Liver (tissue), 9 donors: ENCODE results near the gene TNPO3. TPM values are rescaled to one million over a fixed set of nuclear protein-coding genes. Genes with fewer than 3 reads are reported as not detected.

ENCODE experiments used
- DNase-seq: peaks from one replicate; pipeline ENCODE4 v3.0.0-alpha.2; 2017; ENCODE audit warnings: low spot score
- H3K27ac ChIP-seq, 2 donors: one replicate each; pipeline ENCODE4 v1.7.0; 2013; ENCODE audit warnings: inconsistent platforms in 2 of 2, low read length in 2 of 2, control low read depth in 1 of 2, low read depth in 1 of 2, mild to moderate bottlenecking in 1 of 2
- H3K27me3 ChIP-seq, 4 donors: one replicate each; pipeline versions ENCODE4 v1.6.1 to v1.7.0; 2013; ENCODE audit warnings: low read length in 3 of 4, inconsistent platforms in 1 of 4, mild to moderate bottlenecking in 1 of 4, moderate library complexity in 1 of 4; ENCODE audit not compliant: control insufficient read depth in 4 of 4, insufficient read depth in 4 of 4
- H3K36me3 ChIP-seq, 4 donors: one replicate each; pipeline versions ENCODE4 v1.6.1 to v1.7.0; 2013; ENCODE audit warnings: low read length in 3 of 4, mild to moderate bottlenecking in 3 of 4, low read depth in 1 of 4, moderate library complexity in 1 of 4; ENCODE audit not compliant: control insufficient read depth in 4 of 4, insufficient read depth in 3 of 4
- H3K4me1 ChIP-seq, 4 donors: one replicate each; pipeline versions ENCODE4 v1.6.1 to v1.7.0; 2013; ENCODE audit warnings: low read length in 3 of 4, mild to moderate bottlenecking in 3 of 4, moderate library complexity in 1 of 4; ENCODE audit not compliant: control insufficient read depth in 4 of 4, insufficient read depth in 4 of 4
- H3K4me3 ChIP-seq, 3 donors: one replicate each; pipeline versions ENCODE4 v1.6.1 to v1.7.0; 2013; ENCODE audit warnings: low read length in 3 of 3, control low read depth in 1 of 3, low read depth in 1 of 3, mild to moderate bottlenecking in 1 of 3
- H3K9ac ChIP-seq, 2 donors: one replicate each; pipeline ENCODE4 v1.7.0; 2013; ENCODE audit warnings: low read length in 2 of 2, mild to moderate bottlenecking in 2 of 2, moderate library complexity in 2 of 2, control low read depth in 1 of 2, low read depth in 1 of 2
- H3K9me3 ChIP-seq, 4 donors: one replicate each; pipeline versions ENCODE4 v1.6.1 to v1.7.0; 2013; ENCODE audit warnings: low read length in 3 of 4; ENCODE audit not compliant: control insufficient read depth in 4 of 4
- ATF3 ChIP-seq: IDR thresholded peaks from 2 replicates; pipeline ENCODE4 v1.6.1; 2016; ENCODE audit warnings: antibody characterized with exemption
- CTCF ChIP-seq: fragments of 150-350 bp; IDR thresholded peaks from 2 replicates; pipeline ENCODE4 v1.5.1; 2017; ENCODE audit warnings: improper control_type of control experiment, low read depth, low read length; ENCODE audit not compliant: missing input control
- EGR1 ChIP-seq, 2 donors: IDR thresholded peaks; 2 replicates each; pipeline ENCODE4 v1.6.1; 2016 to 2018; ENCODE audit warnings: antibody characterized with exemption in 2 of 2, low read depth in 2 of 2
- FOXA1 ChIP-seq: IDR thresholded peaks from 2 replicates; pipeline ENCODE4 v1.6.1; 2016; ENCODE audit warnings: antibody characterized with exemption
- GABPA ChIP-seq, 2 donors: IDR thresholded peaks in 1 of 2; conservative IDR thresholded peaks in 1 of 2; 2 replicates each; pipeline ENCODE4 v1.6.1; 2016; ENCODE audit warnings: antibody characterized with exemption in 2 of 2, mild to moderate bottlenecking in 1 of 2, moderate library complexity in 1 of 2
- HNF4A ChIP-seq, 2 donors: conservative IDR thresholded peaks; 2 replicates each; pipeline ENCODE4 v1.6.1; 2016; ENCODE audit warnings: antibody characterized with exemption in 2 of 2, mild to moderate bottlenecking in 2 of 2
- HNF4G ChIP-seq: IDR thresholded peaks from 2 replicates; pipeline ENCODE4 v1.6.1; 2016; ENCODE audit warnings: antibody characterized with exemption
- JUND ChIP-seq, 2 donors: IDR thresholded peaks; 2 replicates each; pipeline ENCODE4 v1.6.1; 2016; ENCODE audit warnings: antibody characterized with exemption in 2 of 2
- RAD21 ChIP-seq, 2 donors: IDR thresholded peaks; 2 replicates each; pipeline ENCODE4 v1.6.1; 2016; ENCODE audit warnings: antibody characterized with exemption in 2 of 2, mild to moderate bottlenecking in 2 of 2
- SP1 ChIP-seq: IDR thresholded peaks from 2 replicates; pipeline ENCODE4 v1.6.1; 2018; ENCODE audit warnings: antibody characterized with exemption, mild to moderate bottlenecking
- TAF1 ChIP-seq: conservative IDR thresholded peaks from 2 replicates; pipeline ENCODE4 v1.6.1; 2016; ENCODE audit warnings: antibody characterized with exemption, mild to moderate bottlenecking
- YY1 ChIP-seq: IDR thresholded peaks from 2 replicates; pipeline ENCODE4 v1.6.1; 2016; ENCODE audit warnings: antibody characterized with exemption, mild to moderate bottlenecking
- WGBS: extraction: QIAGEN DNeasy Blood & Tissue Kit; methylation state at CpG from one replicate; pipeline ENCODE4 v1.1.7; 2013; 5-methylcytosine and 5-hydroxymethylcytosine counted together
- polyA plus RNA-seq, 2 donors: library from polyadenylated mRNA; stranded (reverse) in 1 of 2; unstranded in 1 of 2; fragments of 200-250 nt in 1 of 2; fragments of >200 nt in 1 of 2; fragmentation: Nextera tagmentation in 1 of 2; extraction: Ambion mirVana in 1 of 2; gene quantifications; one replicate each; pipeline versions ENCODE4 v1.2.1 to v1.2.3, GENCODE V29; 2013 to 2015
- total RNA-seq, 2 donors: library from RNA; depleted of rRNA; stranded (reverse); fragments of >200 nt; gene quantifications; one replicate each; pipeline ENCODE4 v1.2.3, GENCODE V29; 2014
- TF ChIP-seq, protein P1 (sequence below): IDR thresholded peaks from 2 replicates; pipeline ENCODE4 v1.6.1; 2016; ENCODE audit warnings: antibody characterized with exemption, mild to moderate bottlenecking
- TF ChIP-seq, protein P2 (sequence below): IDR thresholded peaks from 2 replicates; pipeline ENCODE4 v1.6.1; 2016; ENCODE audit warnings: antibody characterized with exemption
- TF ChIP-seq, protein P3 (sequence below): IDR thresholded peaks from 2 replicates; pipeline ENCODE4 v1.6.1; 2016; ENCODE audit warnings: antibody characterized with exemption
- donor health status: healthy.
- donor health status: healthy.
- donor health status: healthy.
- donor health status: healthy.
- donor health status: healthy.

Gene TNPO3
- total and polyA plus RNA-seq, 4 donors: 9.2 to 38.9 (median 20.0) TPM

GRCh38 chr7:128937271-128937646 lies 117.7 kb downstream of the TNPO3 start:
- no peaks in the 10 kb centered on the region for H3K36me3 ChIP-seq
- TF ChIP-seq YY1 (no peak), JUND (IDR thresholded peaks at IDR 0.05) (no peak), EGR1 (IDR thresholded peaks at IDR 0.05; ENCODE audit: low read depth in 2 of 2) (no peak), TAF1 (no peak), GABPA (IDR thresholded peaks at IDR 0.05 in 1 of 2, conservative IDR thresholded peaks at IDR 0.05 in 1 of 2) (no peak), CTCF (no peak), ATF3 (no peak), RAD21 (IDR thresholded peaks at IDR 0.05) (no peak), SP1 (no peak), FOXA1 (no peak), HNF4G (no peak), HNF4A (conservative IDR thresholded peaks at IDR 0.05) (no peak)
- TF ChIP-seq, protein P1, sequence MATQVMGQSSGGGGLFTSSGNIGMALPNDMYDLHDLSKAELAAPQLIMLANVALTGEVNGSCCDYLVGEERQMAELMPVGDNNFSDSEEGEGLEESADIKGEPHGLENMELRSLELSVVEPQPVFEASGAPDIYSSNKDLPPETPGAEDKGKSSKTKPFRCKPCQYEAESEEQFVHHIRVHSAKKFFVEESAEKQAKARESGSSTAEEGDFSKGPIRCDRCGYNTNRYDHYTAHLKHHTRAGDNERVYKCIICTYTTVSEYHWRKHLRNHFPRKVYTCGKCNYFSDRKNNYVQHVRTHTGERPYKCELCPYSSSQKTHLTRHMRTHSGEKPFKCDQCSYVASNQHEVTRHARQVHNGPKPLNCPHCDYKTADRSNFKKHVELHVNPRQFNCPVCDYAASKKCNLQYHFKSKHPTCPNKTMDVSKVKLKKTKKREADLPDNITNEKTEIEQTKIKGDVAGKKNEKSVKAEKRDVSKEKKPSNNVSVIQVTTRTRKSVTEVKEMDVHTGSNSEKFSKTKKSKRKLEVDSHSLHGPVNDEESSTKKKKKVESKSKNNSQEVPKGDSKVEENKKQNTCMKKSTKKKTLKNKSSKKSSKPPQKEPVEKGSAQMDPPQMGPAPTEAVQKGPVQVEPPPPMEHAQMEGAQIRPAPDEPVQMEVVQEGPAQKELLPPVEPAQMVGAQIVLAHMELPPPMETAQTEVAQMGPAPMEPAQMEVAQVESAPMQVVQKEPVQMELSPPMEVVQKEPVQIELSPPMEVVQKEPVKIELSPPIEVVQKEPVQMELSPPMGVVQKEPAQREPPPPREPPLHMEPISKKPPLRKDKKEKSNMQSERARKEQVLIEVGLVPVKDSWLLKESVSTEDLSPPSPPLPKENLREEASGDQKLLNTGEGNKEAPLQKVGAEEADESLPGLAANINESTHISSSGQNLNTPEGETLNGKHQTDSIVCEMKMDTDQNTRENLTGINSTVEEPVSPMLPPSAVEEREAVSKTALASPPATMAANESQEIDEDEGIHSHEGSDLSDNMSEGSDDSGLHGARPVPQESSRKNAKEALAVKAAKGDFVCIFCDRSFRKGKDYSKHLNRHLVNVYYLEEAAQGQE: no peak
- TF ChIP-seq, protein P2, sequence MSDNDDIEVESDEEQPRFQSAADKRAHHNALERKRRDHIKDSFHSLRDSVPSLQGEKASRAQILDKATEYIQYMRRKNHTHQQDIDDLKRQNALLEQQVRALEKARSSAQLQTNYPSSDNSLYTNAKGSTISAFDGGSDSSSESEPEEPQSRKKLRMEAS: no peak
- TF ChIP-seq, protein P3, sequence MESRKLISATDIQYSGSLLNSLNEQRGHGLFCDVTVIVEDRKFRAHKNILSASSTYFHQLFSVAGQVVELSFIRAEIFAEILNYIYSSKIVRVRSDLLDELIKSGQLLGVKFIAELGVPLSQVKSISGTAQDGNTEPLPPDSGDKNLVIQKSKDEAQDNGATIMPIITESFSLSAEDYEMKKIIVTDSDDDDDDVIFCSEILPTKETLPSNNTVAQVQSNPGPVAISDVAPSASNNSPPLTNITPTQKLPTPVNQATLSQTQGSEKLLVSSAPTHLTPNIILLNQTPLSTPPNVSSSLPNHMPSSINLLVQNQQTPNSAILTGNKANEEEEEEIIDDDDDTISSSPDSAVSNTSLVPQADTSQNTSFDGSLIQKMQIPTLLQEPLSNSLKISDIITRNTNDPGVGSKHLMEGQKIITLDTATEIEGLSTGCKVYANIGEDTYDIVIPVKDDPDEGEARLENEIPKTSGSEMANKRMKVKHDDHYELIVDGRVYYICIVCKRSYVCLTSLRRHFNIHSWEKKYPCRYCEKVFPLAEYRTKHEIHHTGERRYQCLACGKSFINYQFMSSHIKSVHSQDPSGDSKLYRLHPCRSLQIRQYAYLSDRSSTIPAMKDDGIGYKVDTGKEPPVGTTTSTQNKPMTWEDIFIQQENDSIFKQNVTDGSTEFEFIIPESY: no peak
- peaks cover 8 to 44% (median 24%) of the 10 kb centered on the region in 4 donors for H3K4me1 ChIP-seq
- peak overlapping the region in 1 of 2 donors; percentile 57 for H3K9ac ChIP-seq
- peak overlapping the region in 1 of 2 donors; percentile 28 for H3K27ac ChIP-seq
- 84% methylated on average over 17 of the region's 17 CpGs for WGBS
- H3K4me3 ChIP-seq: peak overlapping the region in 2 of 3 donors; percentile 51 to 80
- no peak for DNase-seq
- H3K9me3 ChIP-seq: no peaks in the 10 kb centered on the region
- H3K27me3 ChIP-seq: no peaks in the 10 kb centered on the region

GRCh38 chr7:128936798-128937197 lies 118.1 kb downstream of the TNPO3 start:
- DNase-seq: no peak
- Histone ChIP-seq H3K36me3 (no peaks in the 10 kb centered on the region), H3K27me3 (no peaks in the 10 kb centered on the region), H3K4me1 (peaks cover 8 to 44% (median 24%) of the 10 kb centered on the region in 4 donors), H3K9me3 (no peaks in the 10 kb centered on the region), H3K4me3 (no peak overlapping the region), H3K27ac (no peak overlapping the region), H3K9ac (no peak overlapping the region)
- WGBS: 94% methylated on average over 4 of the region's 4 CpGs
- TF ChIP-seq, protein P1: no peak
- no peak for TF ChIP-seq JUND (IDR thresholded peaks at IDR 0.05)
- TF ChIP-seq RAD21 (IDR thresholded peaks at IDR 0.05): no peak
- TF ChIP-seq HNF4G: no peak
- TF ChIP-seq YY1: no peak
- TF ChIP-seq HNF4A (conservative IDR thresholded peaks at IDR 0.05): no peak
- TF ChIP-seq TAF1: no peak
- TF ChIP-seq EGR1 (IDR thresholded peaks at IDR 0.05; ENCODE audit: low read depth in 2 of 2): no peak
- TF ChIP-seq CTCF: no peak
- TF ChIP-seq ATF3: no peak
- TF ChIP-seq, protein P2: no peak
- TF ChIP-seq GABPA (IDR thresholded peaks at IDR 0.05 in 1 of 2, conservative IDR thresholded peaks at IDR 0.05 in 1 of 2): no peak
